Measurements from ENCODE around the gene GTF2A1. TPM values are rescaled to one million over a fixed set of nuclear protein-coding genes. Genes with fewer than 3 reads are reported as not detected.
"Not testable (repeated sequence)": the region's sequence is repeated elsewhere in the genome, so short reads cannot be mapped to it uniquely, and the experiment has no call there.

Gene GTF2A1
- total RNA-seq, 1 donor from 2014 or later = 21.7 TPM

DNA sequence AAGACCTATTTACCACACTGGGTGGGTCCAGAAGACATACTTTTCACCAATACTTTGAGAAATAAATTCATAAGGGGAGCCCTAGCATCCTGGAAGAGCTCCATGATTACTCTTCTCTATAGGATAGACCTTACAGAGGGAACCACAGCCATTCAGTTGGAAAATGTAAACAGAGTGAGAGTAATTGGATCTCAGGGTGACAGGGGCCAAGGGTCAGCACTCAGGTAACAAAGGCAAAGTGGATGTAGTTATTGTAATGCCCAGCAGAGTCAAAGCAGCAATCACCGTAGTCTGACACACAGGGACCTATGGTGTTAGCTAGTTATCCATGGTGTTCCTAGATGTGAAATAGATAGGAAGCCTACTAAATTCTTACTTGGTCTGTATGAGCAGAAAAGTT is 10.8 kb upstream of the GTF2A1 start:
- no peak for ATAC-seq

GRCh38 chr14:81224222-81224621 is 3.5 kb upstream of the GTF2A1 start:
- no peak for ATAC-seq

GRCh38 chr14:81223788-81224187 is 3.0 kb upstream of the GTF2A1 start:
- ATAC-seq = not testable (repeated sequence)

DNA sequence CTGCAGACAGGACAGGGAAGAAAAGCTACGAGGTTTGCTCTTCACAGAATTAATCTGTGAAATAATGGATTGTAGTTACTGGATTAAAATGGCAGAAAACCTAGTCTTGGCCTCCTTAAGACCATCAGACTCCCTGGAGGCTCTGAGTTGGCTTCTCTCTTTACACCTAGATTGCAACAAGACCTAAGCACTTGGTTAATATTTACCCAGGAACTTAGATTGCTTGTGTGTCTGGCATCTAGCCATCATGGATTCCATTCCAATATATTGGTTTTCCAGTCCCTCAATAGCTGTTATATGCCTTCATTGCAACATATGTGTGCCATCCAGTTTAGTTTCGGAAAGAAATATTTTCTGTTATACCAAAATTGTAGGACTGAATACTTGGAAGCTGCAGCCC is 1.9 kb upstream of the GTF2A1 start:
- ATAC-seq = no peak

DNA sequence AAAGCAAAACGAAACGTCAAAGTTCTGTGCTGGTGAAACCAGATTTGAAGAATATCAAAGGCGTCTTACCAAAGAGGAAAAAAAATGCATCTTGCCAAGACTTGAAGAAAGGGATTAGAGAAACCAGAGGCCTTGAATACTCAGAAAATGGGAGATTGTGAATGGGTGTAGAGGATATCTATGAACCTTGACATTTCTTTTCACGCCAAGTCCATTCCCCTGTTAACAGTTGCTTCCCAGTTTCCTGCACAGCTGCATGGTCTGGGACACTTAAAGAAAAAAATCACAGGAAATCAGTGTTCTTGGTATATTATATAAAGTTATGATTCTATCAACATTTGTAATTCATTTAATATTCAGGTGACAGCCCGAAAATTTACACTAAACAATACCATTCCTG is 1.4 kb upstream of the GTF2A1 start:
- ATAC-seq = no peak

DNA sequence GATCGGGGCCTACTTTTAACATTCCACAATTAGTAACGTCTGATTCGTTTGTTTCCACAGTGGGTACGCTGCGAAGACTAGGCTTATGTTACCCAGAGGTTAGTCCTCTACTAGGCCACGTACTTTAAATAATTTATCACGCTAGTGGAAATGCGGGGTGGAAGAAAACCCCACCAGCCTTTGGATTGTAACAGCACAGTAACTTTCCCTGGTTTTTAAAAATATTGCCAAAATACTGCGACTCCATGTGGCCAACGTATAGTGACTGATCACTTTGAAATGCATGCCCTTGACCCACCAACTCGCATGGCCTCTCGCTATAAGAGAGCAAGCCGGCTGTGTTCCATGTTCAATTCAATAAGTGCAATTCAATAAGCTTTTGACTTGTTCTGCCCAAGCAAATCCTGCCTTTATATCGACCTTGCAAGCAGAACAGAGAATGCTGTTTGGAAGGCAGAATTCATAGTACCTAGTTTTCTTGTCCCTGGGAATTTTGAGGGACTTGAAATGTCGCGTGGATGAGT is 882 bp upstream of the GTF2A1 start:
- ATAC-seq = no peak

DNA sequence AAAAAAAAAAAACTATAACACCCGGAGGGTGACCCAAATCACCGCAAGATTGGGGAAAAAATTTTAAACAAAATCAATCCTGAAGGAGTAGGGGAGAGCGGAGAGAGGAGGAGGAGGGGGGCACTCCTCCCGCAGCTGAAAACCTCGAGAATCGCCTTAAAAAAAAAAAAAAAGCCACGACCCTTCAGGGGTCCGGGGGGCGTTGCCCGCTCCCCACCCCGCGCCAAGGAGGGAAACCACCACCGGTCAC is 254 bp downstream of the GTF2A1 start:
- no peak for ATAC-seq

DNA sequence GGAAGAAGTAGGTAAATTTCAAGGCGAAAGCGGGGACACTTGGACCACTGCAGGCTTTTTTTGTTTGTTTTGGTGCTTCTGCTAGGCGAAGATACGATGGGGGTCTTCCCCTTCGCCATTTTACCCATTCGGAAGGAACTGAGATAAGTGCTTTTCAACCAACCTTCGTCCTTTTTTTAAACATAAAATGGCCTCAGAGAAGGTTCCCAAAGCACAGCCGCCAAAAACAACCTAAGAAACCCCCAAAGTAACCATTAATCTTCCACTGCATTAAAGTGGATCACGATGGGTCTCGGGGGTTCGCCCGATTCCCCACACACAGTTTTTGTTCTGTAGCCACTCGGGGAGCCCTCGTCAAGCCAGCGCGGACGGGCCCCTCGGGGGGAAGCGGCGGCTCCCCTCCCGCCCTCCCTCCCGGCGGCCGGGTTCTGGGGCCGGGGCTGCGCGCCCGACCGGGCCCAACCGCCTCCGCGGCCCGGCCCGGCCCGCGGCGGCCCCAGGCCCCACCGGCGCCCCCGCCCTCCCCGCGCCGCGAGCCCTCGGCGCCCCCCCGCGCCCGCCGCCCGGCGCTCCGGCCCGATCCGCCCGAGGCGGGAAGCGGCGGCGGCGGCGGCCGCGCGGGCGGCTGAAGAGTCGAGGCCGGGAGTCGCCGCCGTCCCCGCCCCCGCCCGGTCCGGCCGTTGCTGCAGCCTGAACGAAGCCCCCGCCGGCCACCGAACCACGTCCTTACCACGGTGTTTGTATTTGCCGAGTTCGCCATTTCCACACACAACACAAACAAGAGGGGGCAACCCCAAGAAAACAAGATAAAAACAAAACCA is 790 bp downstream of the GTF2A1 start:
- ATAC-seq = no peak

- peak; percentile 83 for ATAC-seq
These were observed 1.5 kb downstream of the GTF2A1 start for GRCh38 chr14:81219210-81219758.

DNA sequence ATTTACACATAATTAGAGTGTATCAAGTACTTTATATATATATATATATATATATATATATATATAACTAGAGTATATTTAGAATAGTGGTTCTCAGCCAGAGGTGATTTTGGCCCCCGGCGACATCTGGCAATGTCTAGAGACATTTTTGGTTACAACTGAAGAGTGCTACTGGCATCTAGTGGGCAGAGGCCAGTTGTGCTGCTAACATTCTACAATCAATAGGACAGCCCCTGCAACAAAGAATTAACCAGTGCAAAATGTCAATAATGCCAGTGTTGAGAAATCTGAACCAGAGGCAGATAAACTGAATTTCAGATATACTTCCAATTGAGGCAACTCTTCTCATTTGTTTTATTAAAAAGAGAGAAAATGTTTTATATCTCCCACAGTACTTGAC is 8.9 kb downstream of the GTF2A1 start:
- ATAC-seq = no peak

- no peak for ATAC-seq
These were observed 11.5 kb downstream of the GTF2A1 start for GRCh38 chr14:81209167-81209836.

- no peak for ATAC-seq
These were observed 12.3 kb downstream of the GTF2A1 start for GRCh38 chr14:81208489-81208888.

DNA sequence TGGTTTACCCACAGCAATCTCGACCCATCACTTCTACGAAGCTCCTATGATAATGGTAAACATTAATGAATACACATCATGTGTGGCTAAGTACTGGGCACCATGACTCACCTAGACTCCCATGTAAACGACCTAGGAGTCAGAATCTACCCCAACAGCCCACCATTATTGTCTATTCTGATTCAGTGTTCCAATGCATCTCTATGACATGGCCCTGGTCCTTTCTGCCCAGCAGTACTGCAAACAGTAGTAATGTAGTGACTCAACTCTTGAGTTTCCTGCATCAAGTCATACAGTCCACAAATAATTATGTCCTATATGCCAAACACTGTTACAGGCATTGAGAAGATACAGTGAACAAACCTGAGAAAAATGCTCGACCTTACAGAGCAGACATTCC is 14.6 kb downstream of the GTF2A1 start:
- ATAC-seq = no peak

- ATAC-seq = no peak
These were observed 15.1 kb downstream of the GTF2A1 start for GRCh38 chr14:81205639-81206038.

DNA sequence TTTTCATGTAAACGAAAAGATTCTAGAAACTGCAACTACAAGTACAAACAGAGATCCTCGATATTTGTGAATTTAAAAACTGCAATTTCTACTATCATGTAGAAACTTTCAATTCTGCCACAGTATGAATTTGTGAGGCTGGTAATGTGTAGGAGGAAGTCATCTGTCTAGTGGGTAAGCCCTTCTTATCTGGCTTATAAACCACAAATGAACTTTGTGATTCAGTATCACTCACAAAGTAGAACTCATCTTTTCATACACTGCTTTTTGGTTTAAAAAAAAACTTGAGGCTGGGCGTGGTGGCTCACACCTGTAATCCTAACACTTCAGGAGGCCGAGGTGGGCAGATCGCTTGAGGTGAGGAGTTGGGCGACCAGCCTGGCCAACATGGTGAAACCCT is 20.7 kb downstream of the GTF2A1 start:
- no peak for ATAC-seq

DNA sequence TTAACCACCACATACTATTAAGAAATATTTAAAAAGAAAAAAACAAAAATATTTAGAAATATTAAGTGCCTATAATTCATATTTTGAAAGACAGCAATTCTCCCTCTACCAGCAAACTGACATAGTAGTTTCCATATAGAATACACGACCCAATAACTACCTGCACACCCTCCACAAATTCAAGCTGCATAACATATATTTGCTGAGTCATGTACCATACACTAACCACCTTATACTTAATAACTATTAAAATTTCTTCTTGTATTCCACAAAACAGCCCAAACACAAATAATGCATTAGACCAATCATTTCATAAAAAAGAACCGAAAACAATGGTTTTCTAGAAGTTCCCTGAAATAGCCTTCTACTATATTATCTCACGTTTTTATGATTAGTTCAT is 21.7 kb downstream of the GTF2A1 start:
- no peak for ATAC-seq

DNA sequence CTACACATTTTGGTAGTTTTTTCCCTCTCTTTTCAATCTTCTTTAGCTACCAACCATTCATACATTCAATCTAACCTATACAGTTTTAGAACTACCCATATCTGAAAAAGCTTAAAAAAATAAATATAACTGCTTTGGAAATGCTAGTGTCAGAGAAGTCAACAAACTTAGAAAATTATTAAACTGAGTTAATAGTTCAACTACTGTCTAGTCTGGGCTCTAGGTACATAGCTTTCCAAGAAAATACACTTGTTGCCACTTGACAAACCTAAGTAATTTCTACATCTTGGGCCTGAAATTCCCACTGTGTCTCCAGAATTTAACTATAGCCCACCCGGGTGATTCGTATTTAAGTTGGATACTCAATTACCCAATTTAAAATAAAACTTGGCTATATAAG is 22.1 kb downstream of the GTF2A1 start:
- ATAC-seq = no peak

GRCh38 chr14:81193924-81194633 is 26.7 kb downstream of the GTF2A1 start:
- ATAC-seq = no peak

DNA sequence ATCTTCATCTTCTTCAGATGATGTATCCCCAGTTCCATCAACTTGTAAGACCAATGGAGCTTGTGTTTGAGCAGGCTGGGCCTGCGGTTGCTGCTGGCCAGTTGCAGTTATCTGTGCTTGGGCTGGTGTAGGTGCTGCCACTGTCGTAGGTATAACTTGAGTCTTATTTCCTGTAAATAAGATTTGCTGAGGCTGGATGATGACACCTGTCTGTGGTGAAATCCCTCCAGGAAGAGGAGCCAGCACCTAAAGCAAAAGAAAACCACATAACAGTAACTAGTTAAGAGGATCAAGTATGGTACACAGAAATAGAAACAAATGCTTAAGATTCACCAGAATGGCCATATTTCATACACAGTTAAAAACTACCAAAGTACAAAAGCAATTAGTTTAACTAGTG is 28.2 kb downstream of the GTF2A1 start:
- no peak for ATAC-seq

DNA sequence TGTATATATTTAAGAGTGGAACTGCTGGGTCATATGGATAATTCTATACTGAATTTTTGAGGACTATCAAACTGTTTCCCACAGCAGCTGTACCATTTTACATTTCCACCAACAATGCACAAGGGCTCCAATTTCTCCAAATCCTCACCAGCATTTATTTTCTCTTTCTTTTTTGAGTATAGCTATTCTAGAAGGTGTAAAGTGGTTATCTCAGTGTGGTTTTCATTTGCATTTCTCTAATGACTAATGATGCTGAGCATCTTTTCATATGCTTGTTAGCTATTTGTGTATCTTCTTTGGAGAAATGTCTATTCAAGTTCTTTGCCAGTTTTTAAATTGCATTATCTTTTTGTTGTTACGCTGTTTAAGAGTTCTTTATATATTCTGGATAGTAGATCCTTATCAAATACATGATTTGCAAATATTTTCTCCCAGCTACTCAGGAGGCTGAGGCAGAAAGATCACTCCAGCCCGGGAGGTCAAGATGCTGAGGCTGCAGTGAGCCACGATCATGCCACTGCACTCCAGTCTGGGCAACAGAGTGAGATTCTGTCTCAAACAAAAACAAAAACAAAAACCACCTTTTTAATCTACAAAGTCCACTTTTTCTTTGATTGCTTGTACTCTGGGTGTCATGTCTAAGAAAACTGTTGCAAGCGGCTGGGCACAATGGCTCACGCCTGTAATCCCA is 32.8 kb downstream of the GTF2A1 start:
- no peak for ATAC-seq

DNA sequence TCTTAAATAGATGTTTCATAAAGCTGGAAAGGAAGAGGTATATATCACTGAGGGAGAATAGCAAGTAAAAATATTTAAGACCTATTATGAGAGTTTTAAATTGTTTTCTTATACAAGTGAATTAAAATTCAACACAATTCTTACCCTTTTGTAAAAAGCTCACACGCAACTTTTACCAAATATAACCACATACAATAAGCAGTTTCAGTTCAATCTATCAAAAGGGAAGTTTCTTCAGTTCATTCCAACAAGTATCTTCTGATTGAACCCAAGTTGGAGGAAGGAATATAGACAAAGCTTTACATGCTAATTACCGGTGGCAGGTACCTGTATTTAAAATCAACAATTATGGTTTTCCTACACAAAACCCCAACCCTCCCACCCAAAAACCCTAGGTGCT is 41.1 kb downstream of the GTF2A1 start:
- ATAC-seq = no peak

DNA sequence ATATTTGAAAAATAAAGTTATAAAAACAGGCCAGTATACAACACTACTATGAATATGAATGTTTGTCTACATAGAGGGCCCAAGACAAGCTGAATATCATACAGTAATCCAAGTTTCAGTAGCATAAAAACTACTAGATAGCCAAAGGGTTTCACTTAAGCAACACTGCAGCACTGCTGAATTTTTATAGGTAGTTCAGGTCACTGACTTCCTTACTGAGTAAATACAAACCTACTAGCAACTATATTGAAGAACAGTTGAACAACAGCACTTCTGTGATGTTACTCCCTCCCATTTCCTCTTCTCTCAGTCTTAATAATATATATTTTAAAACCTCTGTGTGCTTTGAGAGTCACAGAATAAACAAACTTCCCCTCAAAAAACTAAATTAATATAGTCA is 42.7 kb downstream of the GTF2A1 start:
- ATAC-seq = no peak

DNA sequence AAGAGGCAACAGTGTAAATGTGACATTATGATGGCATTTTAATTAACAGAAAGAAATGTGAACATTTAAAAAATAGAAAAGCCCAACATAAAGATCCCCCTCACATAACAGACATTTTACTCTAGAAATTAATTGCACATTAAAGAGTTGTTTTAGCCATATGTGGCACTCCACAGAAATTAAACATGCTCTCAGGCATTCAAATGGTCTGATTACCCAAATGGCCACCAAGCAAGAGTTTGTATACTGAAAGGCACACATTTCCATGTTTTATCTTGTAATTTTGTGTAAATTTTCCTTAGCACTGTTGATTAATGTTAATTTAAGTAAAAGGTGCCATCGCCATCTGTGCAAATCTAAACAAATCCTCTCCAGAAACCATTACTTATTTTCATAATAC is 43.5 kb downstream of the GTF2A1 start:
- no peak for ATAC-seq
